ENCODE results near the gene PDE8A.

- TF ChIP-seq, protein P1, sequence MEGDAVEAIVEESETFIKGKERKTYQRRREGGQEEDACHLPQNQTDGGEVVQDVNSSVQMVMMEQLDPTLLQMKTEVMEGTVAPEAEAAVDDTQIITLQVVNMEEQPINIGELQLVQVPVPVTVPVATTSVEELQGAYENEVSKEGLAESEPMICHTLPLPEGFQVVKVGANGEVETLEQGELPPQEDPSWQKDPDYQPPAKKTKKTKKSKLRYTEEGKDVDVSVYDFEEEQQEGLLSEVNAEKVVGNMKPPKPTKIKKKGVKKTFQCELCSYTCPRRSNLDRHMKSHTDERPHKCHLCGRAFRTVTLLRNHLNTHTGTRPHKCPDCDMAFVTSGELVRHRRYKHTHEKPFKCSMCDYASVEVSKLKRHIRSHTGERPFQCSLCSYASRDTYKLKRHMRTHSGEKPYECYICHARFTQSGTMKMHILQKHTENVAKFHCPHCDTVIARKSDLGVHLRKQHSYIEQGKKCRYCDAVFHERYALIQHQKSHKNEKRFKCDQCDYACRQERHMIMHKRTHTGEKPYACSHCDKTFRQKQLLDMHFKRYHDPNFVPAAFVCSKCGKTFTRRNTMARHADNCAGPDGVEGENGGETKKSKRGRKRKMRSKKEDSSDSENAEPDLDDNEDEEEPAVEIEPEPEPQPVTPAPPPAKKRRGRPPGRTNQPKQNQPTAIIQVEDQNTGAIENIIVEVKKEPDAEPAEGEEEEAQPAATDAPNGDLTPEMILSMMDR (conservative IDR thresholded peaks at IDR 0.05 in 1 of 2, IDR thresholded peaks at IDR 0.05 in 1 of 2; ENCODE audit: low read depth in 1 of 2, low read length in 2 of 2), result no peak
- no peak for TF ChIP-seq EZH2 (IDR thresholded peaks at IDR 0.05; ENCODE audit: low read length, missing control alignments)
Observed at GRCh38 chr15:85116066-85116465, 134.4 kb downstream of the PDE8A start.
